Measurements from ENCODE around the gene NELFCD.

The NELFCD gene

GRCh38 chr20:59043698-59044097 is 62.6 kb downstream of the NELFCD start:
- DNase-seq (ENCODE audit: low read depth in 2 of 2, low spot score in 1 of 2): no peak

- no peak for DNase-seq (ENCODE audit: low read depth in 2 of 2, low spot score in 1 of 2)
Observed at GRCh38 chr20:59044295-59044694, 63.2 kb downstream of the NELFCD start.
